ENCODE results near the gene CCDC127.
"Not testable (repeated sequence)": the region's sequence is repeated elsewhere in the genome, so short reads cannot be mapped to it uniquely, and the experiment has no call there.

The CCDC127 gene

DNA sequence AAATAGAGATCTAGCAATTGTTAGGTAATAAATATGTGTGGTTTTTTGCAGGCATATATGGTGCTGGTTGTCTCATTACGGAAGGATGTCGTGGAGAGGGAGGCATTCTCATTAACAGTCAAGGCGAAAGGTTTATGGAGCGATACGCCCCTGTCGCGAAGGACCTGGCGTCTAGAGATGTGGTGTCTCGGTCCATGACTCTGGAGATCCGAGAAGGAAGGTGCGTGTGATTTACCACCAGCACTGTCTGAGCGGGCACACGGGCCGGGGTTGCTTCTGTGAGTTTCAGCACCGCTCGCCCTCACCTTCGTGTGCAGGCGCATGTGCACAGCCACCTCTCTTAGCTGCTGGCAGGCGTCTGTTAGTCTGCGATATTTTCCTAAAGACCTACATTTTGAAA is 15.5 kb upstream of the CCDC127 start:
- DNase-seq = not testable (repeated sequence)

DNA sequence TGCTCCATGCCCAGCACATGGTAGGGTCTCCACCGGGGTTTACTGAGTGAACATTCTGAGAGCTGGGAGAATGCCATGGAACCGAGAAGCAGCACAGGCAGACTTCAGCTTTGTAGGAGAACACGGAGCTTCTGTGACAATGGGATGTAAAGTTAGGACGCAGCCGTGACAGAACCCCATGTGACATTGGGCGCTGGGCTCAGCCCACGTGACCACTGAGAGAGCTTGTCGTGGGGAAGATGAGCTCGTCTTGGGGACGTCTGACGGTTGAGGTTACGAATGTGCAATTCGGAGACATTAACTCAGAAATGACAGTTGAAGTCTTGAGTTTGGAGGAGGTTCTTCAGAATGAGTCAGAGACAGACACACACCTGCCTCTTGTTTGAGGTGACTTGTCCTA is 13.7 kb upstream of the CCDC127 start:
- no peak for DNase-seq

DNA sequence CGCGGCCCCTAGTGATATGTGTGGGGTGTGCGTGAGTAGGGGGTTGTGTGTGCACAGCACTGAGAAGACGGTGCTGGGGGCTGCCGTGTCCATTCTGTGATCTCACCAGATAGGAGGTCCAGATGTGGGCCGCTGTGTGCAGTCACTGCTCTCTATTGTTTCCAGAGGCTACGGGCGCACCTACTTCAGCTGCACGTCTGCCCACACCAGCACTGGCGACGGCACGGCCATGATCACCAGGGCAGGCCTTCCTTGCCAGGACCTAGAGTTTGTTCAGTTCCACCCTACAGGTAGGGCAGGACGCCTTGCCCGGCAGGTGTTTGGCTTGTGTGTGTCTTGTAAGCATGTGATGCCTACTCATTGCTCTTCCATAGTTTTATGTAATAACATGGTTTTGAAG is 12.8 kb upstream of the CCDC127 start:
- no peak for DNase-seq

DNA sequence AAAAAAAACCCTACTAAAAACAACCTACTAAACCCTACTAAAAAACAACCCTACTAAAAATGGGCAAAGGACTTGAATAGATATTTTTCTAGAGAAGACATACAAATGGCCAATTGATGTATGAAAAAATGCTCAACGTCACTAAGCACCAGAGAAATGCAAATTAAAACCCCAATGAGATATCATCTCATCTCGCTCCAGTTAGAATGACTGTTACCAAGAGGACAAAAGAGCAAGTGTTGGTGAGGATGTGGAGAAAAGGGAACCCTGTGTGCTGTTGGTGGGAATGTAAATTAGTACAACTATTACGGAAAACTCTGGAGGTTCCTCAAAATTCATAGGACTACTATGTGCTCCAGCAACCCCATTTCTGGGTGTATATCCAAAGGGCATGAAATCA is 10.9 kb upstream of the CCDC127 start:
- no peak for DNase-seq

DNA sequence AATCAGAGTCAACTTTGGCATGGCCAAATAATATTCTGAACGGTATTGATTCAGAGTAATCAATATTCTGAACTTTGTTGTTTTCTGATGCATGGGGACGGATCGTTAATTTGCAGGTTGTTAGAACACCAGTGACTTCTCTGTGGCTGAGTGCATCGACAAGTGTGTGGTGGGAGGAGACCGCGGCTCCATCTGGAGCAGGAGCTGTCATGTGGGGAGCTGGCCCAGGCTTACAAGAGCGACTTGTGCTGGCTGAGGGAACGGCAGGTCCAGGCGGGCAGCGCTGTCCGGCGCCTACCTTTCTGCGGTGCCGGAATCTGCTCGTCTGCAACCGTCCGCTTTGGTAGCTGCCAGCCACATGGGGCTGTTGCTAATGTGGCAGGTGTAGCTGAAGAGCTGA is 9.4 kb upstream of the CCDC127 start:
- DNase-seq = not testable (repeated sequence)

DNA sequence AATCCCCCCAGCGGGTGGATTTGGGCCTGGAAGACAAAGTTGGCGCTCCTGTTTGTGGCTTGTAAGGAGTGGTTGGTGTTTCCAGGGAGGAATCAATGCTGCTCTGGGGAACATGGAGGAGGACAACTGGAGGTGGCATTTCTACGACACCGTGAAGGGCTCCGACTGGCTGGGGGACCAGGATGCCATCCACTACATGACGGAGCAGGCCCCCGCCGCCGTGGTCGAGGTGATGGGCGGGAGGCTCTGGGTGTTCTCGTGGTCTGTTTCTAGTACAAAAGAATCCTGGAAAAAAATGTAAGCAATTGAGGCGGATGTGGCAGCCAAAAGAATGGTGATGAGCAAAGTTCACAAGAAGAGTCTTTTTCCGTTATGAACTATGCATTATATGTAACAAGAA is 7.4 kb upstream of the CCDC127 start:
- no peak for DNase-seq

DNA sequence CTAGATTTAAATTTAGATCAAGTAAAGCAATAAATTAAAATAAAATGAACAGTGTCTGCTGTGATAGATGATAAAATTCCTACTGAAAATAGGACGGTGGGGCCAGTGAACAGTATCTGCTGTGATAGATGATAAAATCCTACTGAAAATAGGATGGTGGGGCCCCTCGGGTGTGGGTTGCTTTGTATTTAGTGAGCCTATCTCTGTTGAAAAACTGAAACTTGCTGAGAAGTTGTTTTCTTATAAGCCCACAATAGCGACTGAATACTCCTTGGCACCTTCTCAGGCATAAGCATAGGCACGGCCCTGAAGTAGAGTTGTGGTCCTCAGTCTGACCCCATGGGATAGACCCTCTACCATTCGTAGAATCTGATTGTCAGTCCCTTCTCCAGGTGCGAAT is 5.8 kb upstream of the CCDC127 start:
- DNase-seq = no peak

DNA sequence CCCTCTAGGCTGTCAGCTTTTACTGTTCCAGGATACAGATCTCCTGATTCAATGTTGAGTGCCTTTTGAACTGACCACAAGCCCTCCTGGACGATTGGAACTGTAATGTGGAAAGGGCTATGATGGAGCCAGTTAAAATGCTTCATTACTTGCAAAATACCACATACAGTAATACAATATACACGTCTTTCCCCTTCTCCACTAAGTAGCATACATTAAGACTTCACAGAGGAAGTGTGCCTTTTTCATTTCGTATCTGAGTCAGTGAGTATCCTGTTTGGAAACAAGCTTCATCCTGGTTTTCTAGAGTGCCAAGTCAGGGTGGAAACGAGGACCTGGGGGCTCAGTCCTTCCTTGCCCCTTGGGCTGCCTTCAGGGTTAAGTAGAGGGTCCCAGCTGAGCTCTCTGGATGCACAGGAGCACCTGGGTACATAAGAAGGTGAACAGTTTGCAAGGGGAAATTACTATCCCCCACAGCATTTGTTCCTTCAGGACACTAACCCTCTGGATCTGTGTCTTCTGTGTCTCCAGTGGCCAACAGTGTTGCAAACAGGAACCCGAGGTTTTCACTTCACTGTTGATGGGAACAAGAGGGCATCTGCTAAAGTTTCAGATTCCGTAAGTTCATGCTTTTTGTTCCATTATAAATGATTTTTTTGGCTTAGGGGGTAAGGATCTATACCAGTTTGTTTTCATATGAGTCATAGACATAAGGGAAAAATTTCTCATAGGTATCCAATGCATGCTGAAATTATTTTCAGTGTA is 5.2 kb upstream of the CCDC127 start:
- DNase-seq = not testable (repeated sequence)

DNA sequence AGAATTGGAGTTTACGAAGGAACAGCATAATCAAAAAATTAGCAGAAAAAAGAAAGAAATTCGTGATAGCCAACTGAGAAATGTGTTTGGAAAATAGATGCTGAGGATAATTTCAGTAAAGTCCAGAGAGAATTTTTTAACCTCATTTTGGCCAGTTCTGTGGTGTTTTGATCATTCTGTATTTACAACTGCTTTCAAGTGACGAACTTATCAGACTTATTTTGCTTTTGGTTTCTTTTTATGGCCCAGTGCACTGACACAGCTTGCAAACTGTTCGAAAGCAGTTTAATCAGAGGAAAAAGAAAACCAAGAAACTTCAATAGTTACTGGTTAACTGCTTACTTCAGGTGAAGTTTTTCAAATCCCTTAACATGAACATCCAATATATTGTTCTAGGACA is 2.0 kb upstream of the CCDC127 start:
- DNase-seq = no peak

DNA sequence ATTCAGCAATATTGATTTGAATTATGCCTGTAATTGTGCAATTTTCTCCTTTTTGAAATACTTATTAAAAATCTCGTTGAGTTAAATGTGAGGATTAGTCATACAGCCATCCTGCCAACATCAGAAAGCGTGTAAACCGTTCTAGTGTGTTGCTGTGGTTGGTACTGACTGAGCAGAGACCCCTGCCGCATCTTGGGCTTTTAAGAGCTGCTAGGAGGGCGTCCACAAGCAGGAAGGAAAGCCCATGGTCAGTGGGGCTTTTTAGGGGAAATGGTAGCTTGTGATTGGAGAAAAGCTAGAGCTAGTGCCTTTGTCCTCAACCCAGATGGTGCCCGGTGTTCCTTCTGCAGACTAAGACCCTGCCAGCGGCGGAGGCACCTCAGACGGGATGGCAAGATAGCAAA is 1.5 kb upstream of the CCDC127 start:
- peak; percentile 13 for DNase-seq

DNA sequence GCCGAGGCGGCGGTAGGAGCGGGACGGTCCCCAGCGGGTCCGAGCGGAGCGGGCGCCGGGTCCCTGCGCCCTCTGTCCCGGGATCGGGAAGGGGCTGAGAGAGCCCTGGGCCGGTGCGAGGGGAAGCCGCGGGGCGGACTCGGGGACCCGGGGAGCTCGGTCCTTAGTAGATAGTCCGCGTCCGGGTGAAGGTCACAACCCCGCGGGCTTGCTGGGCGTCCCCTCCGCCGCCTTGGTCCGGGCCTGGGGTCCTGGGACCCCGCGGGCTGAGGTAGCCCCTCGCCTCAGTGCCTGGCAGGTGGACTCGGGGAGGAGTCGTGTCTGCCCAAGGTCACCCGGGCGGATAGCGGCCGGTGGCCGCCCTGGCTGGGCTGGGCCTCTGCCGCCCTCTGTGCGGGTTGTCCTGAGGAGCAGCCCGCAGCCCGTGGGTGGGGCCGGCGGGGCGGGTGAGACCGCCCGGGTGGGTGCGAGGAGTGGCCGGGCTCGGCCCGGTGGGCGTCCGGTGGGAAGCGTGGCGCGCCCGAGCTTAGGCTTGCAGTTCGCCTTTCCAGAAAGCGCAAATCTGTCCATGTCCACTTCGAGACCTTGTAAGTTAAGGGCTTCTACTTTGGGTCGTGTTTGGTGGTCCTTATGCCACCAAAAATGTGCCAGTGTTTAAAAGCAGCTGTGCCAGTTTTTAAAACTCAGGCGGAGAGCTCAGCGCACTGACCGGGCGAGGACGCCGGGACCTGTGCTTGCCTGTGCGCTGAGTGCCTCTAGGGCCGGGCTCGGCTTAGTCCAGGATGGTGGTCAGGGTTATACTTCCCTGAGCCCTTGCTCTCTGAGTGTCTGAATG is 721 bp upstream of the CCDC127 start:
- DNase-seq = peak; percentile 50

DNA sequence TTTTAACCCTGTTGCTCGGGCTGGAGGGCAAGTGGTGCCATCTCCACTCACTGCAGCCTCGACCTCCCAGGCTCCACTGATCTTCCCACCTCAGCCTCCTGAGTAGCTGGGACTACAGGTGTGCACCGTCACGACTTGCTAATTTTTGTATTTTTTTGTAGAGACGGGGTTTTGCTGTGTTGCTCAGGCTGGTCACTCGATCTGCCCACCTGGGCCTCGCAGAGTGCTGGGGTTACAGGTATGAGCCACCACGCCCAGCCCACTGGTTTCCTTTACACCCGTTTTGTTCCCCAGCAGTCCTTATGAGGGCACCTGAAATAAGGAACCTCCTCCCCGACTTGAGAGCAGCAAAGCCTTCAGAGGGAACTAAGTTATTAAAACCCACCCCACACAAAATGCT is 1.9 kb downstream of the CCDC127 start:
- DNase-seq = not testable (repeated sequence)

DNA sequence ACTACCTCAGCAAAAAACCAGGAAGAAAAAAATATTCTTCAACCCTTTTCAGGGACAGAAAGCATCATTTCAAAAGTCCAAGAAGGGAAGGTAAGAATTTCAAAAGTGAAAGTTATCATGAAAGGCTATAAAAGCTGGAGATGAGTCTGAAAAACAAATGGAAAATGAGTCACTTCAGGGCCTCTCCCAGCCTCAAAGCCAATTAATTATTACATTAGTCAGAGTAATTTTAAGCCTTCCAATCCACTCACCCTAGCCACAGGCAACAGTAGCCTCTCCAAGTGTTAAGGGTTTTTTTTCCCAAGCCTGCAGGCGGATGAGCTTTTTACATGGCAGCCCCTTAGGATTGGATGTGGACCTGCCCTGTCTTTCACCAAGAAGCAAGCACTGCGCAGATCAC is 2.7 kb downstream of the CCDC127 start:
- DNase-seq = not testable (repeated sequence)

DNA sequence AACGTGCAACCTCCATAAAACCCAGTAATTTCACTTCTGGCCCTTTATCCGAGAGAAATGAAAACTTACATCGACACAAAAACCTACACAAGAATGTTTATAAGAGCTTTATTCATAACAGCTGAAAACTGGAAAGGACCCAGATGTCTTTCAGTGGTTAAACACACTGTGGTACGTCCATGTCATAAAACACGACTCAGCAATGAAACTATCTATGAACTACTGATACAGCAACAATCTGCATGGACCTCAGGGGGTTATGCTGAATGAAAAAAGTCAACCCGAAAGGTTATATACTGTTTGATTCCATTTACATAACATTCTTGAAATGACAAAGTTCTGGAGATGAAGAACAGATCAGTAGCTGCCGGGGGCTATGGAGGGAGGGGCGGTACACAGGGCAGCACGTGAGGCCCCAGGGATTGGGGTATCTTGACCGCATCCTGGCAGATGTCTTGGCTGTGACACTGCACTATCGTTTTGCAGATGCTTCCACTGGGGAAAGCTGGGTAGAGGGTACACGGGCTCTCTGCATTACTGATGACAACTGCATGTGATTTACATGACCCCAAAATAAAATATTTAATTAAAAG is 4.1 kb downstream of the CCDC127 start:
- no peak for DNase-seq

DNA sequence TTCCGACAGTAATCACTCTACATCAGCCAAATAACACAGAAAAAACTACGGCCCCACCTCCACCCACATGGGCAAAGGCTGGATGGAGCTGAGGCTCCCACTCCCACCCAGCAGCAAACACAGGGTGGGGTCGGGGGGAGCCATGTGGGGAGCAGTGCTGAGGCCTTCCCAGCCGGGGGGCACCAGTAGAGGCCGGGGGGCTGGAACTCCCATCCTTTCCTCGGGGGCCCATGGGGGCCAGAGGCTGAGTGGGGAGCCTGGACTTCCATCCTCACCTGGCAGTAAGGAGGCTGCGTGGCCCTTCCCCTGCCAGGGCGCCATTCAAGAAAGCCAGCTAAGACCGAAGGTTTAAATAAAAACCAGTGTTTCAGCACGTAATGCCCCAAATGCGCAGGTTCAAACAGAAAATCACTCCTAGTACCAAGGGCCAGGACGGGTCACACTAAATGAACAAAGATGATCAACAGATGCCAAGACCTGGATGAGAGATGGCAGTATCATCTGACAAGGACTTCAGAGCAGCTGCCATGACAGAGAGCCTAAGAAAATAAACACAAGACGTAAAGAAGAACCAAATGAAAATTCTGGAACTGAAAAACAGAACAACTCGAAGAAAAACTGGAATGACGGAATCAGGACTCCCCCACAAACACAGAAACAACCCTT is 9.4 kb downstream of the CCDC127 start:
- no peak for DNase-seq

DNA sequence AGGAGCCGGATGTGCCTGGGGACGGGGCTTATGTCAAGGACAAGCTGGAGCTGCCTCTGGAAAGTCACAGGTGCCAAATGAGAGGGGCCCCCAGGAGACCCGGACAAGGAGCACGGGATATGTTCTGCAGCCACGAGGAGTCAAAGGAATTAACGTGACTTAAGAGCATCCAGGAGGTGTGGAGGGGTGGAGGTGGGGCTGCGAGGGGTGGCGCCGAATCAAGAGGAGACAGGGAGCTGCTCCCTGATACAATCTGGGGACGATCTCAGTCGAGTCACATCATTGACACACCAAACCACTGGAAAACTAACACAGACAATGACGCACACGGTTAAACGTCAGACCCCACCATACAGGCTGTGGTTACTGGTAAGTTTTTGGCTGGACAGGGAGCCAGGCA is 10.4 kb downstream of the CCDC127 start:
- no peak for DNase-seq

DNA sequence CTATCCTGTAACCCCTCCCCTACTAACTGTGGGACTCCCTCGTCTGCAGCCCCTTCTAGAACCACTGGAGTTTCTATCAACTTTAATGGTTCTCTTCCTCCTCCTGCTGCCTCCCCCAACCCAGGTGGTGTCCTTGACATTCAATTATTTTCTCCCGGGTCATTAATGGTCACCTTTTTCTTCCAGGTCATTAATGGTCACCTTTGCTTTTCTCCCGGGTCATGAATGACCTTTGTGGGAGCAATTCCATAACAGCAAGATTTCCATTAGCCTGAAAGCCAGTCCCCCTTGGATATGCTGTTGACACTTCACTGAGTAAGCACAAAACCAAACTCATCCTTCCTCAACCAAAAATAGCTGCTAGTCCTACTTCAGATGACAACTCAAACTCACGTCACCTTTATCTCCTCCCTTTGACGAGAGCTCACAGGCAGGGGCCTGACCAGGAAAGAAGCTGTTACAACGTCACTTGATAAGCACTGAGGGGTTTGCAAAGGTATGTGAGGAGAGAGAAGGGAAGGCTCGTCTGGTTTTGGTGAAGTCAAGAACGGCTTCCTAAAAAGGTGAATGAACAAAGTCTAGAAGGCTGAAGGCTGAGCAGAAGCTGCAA is 10.9 kb downstream of the CCDC127 start:
- no peak for DNase-seq

DNA sequence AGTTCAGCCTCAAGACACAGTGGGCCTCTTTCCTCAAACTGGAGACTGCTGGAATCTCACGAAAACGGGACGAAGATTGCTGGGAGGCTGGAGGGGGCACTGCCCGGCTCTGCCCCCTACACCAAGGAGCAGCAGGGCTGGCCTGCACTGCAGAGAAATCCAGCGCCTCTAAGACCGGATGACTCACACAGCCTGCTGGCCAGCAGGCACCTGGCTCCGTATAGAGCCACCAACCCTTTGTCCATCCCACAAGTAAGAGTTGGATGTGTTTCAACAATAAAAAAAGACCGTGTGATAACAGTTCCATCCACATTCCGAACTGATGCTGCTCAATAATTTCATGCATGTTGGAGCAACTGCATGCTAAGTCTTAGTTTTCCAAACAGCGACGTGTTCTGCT is 11.5 kb downstream of the CCDC127 start:
- no peak for DNase-seq

DNA sequence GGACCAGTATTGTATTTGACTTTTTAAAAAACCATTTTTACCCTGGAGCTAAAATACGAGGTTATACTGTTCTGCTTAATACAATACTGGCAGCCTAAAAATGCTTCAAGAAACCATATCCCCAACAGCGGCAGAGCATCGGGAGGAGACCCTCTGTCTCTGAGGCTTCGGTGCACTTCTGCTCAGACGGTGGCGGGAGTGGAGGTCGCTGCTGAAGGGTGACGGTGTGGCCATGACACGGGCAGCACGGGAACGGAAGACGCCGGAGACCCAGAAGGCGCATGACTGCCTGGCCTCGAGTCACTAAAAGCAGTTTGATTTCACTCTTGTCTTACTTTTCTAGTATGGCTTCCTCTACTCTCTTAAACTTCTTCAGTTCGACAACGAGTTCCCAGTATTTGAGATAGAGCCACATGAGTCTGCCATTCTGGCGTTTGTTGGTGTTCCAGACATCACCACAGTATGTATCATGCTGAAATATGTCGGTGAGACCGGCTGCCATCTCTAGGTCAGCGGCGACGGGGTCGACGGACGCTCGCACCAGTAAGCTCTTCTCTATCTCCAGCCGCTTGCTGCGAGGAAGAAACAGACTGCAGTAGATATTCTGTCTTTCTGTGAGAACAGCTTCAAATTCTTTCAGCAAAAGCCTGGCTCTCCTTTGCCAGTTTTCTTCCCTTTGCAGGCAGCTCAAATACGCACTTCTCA is 12.8 kb downstream of the CCDC127 start:
- no peak for DNase-seq

DNA sequence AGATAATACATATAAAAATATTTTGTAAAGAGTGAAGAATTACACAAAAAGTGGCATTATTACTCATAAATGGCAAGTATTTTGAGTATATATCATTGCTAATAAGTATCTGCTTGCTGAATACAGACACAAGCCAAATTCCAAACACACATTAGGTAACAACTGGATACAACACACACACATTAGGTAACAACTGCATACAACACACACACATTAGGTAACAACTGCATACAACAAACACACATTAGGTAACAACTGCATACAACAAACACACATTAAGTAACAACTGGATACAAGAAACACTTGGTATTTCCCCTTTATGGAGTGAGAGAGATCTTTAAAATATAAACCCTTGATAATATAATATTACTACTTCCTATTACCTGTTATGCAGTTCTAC is 13.5 kb downstream of the CCDC127 start:
- no peak for DNase-seq

DNA sequence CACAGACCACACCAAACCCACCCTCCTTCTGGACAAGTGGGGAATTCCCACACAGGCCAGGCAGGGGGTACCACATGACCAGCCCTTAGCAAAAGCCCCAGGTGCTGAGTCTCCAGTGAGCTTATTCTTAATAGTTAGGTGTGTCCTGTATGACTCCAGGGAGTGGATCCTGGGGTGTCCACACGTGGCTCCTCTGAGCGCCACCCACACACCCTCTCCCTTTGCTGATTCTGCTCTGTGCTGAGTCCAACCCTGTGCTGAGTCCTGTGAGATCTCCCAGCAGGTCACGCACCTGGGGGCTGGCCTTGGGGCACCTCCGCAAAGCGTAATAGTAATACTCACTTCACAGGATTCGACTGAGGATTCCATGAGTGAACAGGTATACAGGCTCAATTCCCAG is 14.0 kb downstream of the CCDC127 start:
- DNase-seq = no peak

DNA sequence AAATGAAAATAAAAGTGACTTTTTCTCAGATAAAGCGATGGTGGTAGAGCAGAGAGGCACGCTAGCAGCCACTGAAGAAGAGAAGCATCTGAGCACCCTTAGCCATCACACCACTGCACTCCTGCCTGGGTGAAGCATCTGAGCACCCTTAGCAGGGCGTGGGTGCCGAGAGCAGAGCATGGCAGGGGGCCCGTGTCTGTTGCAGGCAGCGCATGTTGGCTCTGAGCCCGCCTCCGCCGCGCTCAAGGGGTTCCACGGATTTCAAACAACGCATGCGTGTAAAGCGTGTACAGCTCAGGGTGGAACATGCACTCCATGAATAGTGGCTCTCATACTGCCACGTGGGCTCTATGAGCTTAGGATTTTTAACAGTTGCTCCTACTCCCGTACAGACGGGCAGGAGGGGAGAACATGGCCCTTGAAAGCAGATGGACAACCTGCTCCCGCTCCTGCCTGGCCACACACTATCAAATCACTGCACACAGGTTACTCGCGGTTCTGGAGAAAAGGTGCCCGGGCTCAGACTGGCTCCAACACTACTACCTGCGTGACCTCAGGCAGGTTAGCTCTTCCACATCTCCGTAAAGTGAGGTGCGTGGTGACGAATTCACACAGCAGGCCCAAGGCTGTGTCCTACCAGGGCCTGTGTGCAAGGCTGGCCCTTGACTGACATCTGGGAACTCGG is 14.6 kb downstream of the CCDC127 start:
- no peak for DNase-seq
